D721Med (cell line): ENCODE measurements around the gene OBSCN.

Experiments
- DNase-seq: peaks from one replicate; pipeline ENCODE4 v3.0.0; 2011; ENCODE audit warnings: low spot score; ENCODE audit not compliant: insufficient read length
- FAIRE-seq: peaks from 2 replicates; lab custom pipeline; 2011; peaks lifted over from hg19 to GRCh38; lab: Jason Lieb, UNC
- CTCF ChIP-seq: IDR thresholded peaks from 2 replicates; pipeline ENCODE4 v1.5.1; 2012; ENCODE audit warnings: mild to moderate bottlenecking, control low read depth; ENCODE audit not compliant: insufficient read depth; ENCODE audit errors: missing control alignments

OBSCN gene

GRCh38 chr1:228162286-228163006 is 45.4 kb upstream of the OBSCN start:
- TF ChIP-seq CTCF = no peak
- no peak for FAIRE-seq
- no peak for DNase-seq

DNA sequence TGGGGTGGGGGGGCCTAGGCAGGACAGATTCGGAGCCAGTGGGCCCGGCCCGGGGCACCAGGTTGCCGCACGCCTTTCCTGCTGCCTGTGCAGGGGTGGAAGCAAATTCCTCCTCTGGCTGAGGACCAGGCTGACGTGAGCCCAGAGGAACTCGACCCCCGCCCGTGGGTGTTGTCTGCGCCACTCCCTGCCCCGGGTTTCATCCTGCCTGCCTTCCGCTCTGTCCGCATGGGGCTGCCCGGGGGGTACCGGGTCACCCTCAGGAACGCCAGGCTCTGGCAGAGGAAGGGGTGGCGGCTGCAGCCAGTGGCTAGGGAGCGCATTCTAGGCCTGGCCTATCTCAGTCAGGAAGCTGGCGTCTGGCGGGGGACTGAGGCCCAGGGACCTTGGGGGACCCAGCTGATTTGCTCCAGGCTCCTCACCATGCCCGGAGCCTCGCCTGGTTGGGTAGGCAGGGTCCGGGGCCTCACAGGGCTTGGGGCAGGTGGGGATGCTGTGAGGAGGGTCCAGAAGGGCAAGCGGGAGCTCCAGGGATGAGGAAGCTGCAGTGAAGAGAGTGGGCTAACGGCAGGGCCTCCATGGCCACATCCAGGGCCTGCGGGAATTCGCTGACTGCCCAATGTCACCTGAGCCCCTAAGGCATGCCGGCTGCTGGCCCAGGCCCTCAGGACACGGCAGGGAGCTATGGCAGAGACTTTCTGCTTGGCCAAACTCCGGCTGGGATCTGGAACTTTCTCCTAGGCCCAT is 44.7 kb upstream of the OBSCN start:
- FAIRE-seq (no peak), DNase-seq (no peak)
- TF ChIP-seq CTCF = no peak

DNA sequence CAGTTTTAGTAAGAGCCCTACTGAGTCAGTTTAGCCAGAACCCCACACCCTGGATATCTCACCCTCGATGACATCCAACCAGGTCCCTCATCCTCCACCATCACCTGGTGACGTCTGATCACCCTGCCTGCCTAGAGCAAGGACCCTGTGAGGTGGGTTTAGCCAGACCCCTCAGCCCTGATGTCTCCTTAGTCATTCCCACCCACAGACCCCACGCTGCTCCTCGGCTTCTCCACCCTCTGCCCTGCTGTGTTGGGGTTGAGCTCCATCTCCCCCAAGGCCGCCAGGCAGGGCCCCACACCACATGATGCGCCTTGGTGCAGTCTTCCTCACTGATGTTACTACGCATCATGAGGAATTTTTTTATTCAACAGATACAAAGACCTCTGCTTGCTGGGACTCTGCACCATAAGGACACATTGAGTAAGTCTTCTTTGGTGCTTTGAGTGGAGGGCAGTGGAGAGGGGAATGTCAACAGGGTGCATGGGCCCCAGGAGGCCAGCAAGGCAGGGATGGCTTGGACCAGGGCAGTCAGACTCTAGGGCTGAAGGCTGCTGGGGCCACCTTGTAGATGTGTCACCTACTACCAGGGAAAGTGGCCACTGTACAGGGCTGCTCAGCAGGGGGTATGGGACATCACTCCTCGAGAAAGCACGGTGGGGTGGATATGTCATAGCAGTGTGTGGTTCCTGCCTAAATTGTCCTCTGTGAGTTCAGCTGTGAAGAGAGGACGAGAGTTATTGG is 43.9 kb upstream of the OBSCN start:
- no peak for FAIRE-seq
- DNase-seq = no peak
- no peak for TF ChIP-seq CTCF

DNA sequence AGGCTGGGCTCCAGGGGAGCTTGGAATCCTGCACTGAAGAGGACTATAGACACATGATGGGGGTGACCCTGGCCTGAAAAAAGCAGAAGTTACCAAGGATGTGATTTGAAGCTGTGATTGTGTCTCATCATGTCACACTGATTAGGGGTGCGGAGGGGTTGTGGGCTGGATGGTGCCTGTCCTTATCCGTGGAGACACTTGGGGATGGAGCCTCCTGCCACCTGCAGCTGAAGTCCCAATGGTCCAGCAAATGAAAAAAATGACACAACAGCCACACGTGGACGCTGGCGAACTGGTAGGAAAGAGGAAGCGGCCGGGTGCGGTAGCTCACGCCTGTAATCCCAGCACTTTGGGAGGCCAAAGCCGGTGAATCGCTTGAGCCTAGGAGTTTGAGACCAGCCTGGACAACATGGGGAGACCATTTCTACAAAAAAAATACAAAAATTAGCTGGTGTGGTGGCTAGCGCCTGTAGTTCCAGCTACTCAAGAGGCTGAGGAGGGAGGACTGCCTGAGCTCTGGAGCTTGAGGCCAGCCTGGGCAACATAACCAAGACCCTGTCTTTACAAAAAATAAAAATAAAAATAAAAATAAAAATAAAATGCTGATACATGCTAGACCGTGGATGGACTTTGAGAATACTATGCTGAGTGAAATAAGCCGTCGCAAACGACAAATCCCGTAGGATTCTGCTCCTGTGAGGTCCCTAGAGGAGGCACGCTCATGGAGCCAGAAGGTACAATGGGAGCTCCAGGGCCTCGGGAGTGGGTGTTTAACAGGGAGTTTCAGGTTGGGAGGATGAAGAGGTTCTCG is 43.1 kb upstream of the OBSCN start:
- no peak for TF ChIP-seq CTCF
- no peak for FAIRE-seq
- no peak for DNase-seq

DNA sequence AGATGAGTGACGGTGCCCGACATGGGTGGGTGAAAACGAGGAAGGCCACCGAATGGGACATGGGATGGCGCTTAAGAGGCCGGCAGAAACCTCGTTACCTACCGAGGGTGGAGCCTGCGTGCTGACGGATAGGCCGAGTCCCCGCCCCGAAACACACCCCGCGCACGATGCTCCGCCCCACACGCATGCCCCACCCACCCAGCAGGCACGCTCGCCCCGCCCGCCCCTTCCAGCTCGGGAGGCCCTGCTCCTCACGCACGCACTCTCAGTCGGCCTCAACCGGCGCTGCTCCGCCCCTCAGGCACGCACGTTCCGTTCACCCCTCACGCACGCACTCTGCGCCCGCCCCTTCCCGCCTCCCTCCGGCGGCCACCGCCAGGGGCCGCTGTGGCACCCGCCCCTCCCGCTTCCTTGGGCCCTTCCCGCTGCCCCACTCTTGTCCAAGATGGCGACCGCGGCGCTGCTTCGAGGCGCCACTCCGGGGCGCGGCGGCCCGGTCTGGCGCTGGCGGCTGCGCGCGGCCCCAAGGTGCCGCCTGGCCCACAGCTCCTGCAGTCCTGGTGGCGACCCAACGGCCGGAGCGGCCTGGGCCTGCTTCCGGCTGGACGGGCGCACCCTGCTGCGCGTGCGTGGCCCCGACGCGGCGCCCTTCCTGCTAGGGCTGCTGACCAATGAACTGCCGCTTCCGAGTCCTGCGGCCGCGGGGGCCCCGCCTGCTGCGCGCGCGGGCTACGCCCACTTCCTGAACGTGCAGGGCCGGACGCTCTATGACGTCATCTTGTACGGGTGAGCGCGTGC is 42.3 kb upstream of the OBSCN start, which contains the start of gene IBA57:
IBA57 (plus strand) TSS at position 433 of the 798 bp plus-strand sequence; CDS start at position 446, 13 bp downstream.
- no peak for FAIRE-seq
- peak; percentile 86 for DNase-seq
- TF ChIP-seq CTCF = peak; percentile 86
